ENCODE data around the gene MAD1L1.
"Not testable (repeated sequence)": the region's sequence is repeated elsewhere in the genome, so short reads cannot be mapped to it uniquely, and the experiment has no call there.

The MAD1L1 gene

GRCh38 chr7:2170576-2171521, 61.9 kb downstream of the MAD1L1 start:
- no peak for DNase-seq

GRCh38 chr7:2169923-2170575, 62.7 kb downstream of the MAD1L1 start:
- DNase-seq = no peak

- DNase-seq = no peak
Measured at GRCh38 chr7:2168615-2169311, 64.0 kb downstream of the MAD1L1 start.

- no peak for DNase-seq
Measured at GRCh38 chr7:2166625-2167280, 66.0 kb downstream of the MAD1L1 start.

- DNase-seq = no peak
Measured at GRCh38 chr7:2165610-2166594, 66.8 kb downstream of the MAD1L1 start.

GRCh38 chr7:2165239-2165609, 67.5 kb downstream of the MAD1L1 start:
- no peak for DNase-seq

GRCh38 chr7:2164646-2165045, 68.1 kb downstream of the MAD1L1 start:
- DNase-seq = no peak

- DNase-seq = no peak
Measured at GRCh38 chr7:2163600-2164555, 68.9 kb downstream of the MAD1L1 start.

GRCh38 chr7:2162959-2163358, 69.8 kb downstream of the MAD1L1 start:
- DNase-seq = no peak

GRCh38 chr7:2162004-2162902, 70.5 kb downstream of the MAD1L1 start:
- not testable (repeated sequence) for DNase-seq

- no peak for DNase-seq
Measured at GRCh38 chr7:2159176-2159520, 73.6 kb downstream of the MAD1L1 start.

- DNase-seq = no peak
Measured at GRCh38 chr7:2158331-2159175, 74.2 kb downstream of the MAD1L1 start.

- DNase-seq = no peak
Measured at GRCh38 chr7:2157473-2158279, 75.1 kb downstream of the MAD1L1 start.

- DNase-seq = no peak
Measured at GRCh38 chr7:2156756-2157472, 75.8 kb downstream of the MAD1L1 start.

GRCh38 chr7:2154831-2155230, 77.9 kb downstream of the MAD1L1 start:
- no peak for DNase-seq

- no peak for DNase-seq
Measured at GRCh38 chr7:2154121-2154520, 78.6 kb downstream of the MAD1L1 start.

- no peak for DNase-seq
Measured at GRCh38 chr7:2152646-2153045, 80.1 kb downstream of the MAD1L1 start.
